Mononuclear cell (primary cell): Measurements from ENCODE around the gene ZSWIM6. TPM values are rescaled to one million over a fixed set of nuclear protein-coding genes. Genes with fewer than 3 reads are reported as not detected.

Experiments
- H3K27me3 ChIP-seq: 2 replicates; pipeline ENCODE4 v1.6.0; 2011; ENCODE audit warnings: low read length, control low read depth; ENCODE audit not compliant: insufficient read depth
- H3K4me1 ChIP-seq: 2 replicates; pipeline ENCODE4 v1.5.1; 2011; ENCODE audit warnings: mild to moderate bottlenecking, low read length, control low read depth; ENCODE audit not compliant: insufficient read depth
- H3K4me3 ChIP-seq: 2 replicates; pipeline ENCODE4 v1.5.1; 2011; ENCODE audit warnings: mild to moderate bottlenecking, low read length, moderate library complexity
- H3K9me3 ChIP-seq: 2 replicates; pipeline ENCODE4 v1.5.1; 2011; ENCODE audit warnings: low read depth, mild to moderate bottlenecking, control low read depth, low read length
- total RNA-seq: library from RNA; depleted of rRNA; stranded (reverse); fragments of >200 nt; gene quantifications from one replicate; pipeline ENCODE4 v1.2.3, GENCODE V29; 2012

Gene ZSWIM6
- total RNA-seq, 1 donor = 4.9 TPM

GRCh38 chr5:61498121-61498520 is 166.1 kb downstream of the ZSWIM6 start:
- no peaks in the 10 kb centered on the region for H3K4me1 ChIP-seq
- H3K9me3 ChIP-seq = no peaks in the 10 kb centered on the region
- no peaks in the 10 kb centered on the region for H3K27me3 ChIP-seq
- no peak overlapping the region for H3K4me3 ChIP-seq

- H3K27me3 ChIP-seq = no peaks in the 10 kb centered on the region
- no peaks in the 10 kb centered on the region for H3K9me3 ChIP-seq
- H3K4me3 ChIP-seq = no peak overlapping the region
- no peaks in the 10 kb centered on the region for H3K4me1 ChIP-seq
Observed at GRCh38 chr5:61501971-61502370, 169.9 kb downstream of the ZSWIM6 start.

- H3K27me3 ChIP-seq = no peaks in the 10 kb centered on the region
- no peaks in the 10 kb centered on the region for H3K9me3 ChIP-seq
- no peaks in the 10 kb centered on the region for H3K4me1 ChIP-seq
- no peak overlapping the region for H3K4me3 ChIP-seq
Observed at GRCh38 chr5:61504143-61504770, 172.2 kb downstream of the ZSWIM6 start.

GRCh38 chr5:61505281-61505680 is 173.2 kb downstream of the ZSWIM6 start:
- Histone ChIP-seq H3K4me1 (no peaks in the 10 kb centered on the region), H3K27me3 (no peaks in the 10 kb centered on the region), H3K4me3 (no peak overlapping the region), H3K9me3 (no peaks in the 10 kb centered on the region)

GRCh38 chr5:61507232-61507631 is 175.2 kb downstream of the ZSWIM6 start:
- Histone ChIP-seq H3K4me1 (no peaks in the 10 kb centered on the region), H3K4me3 (no peak overlapping the region), H3K27me3 (no peaks in the 10 kb centered on the region), H3K9me3 (no peaks in the 10 kb centered on the region)

GRCh38 chr5:61516946-61517345 is 184.9 kb downstream of the ZSWIM6 start:
- Histone ChIP-seq H3K27me3 (no peaks in the 10 kb centered on the region), H3K4me1 (no peaks in the 10 kb centered on the region), H3K9me3 (no peaks in the 10 kb centered on the region), H3K4me3 (no peak overlapping the region)

GRCh38 chr5:61519728-61520277 is 187.7 kb downstream of the ZSWIM6 start:
- no peaks in the 10 kb centered on the region for H3K27me3 ChIP-seq
- no peaks in the 10 kb centered on the region for H3K9me3 ChIP-seq
- H3K4me1 ChIP-seq = no peaks in the 10 kb centered on the region
- H3K4me3 ChIP-seq = no peak overlapping the region

- no peak overlapping the region for H3K4me3 ChIP-seq
- H3K27me3 ChIP-seq = no peaks in the 10 kb centered on the region
- no peaks in the 10 kb centered on the region for H3K9me3 ChIP-seq
- H3K4me1 ChIP-seq = no peaks in the 10 kb centered on the region
Observed at GRCh38 chr5:61523073-61523472, 191.0 kb downstream of the ZSWIM6 start.

- H3K27me3 ChIP-seq = no peaks in the 10 kb centered on the region
- no peaks in the 10 kb centered on the region for H3K9me3 ChIP-seq
- no peaks in the 10 kb centered on the region for H3K4me1 ChIP-seq
- no peak overlapping the region for H3K4me3 ChIP-seq
Observed at GRCh38 chr5:61523997-61524396, 191.9 kb downstream of the ZSWIM6 start.

GRCh38 chr5:61525512-61526206 is 193.6 kb downstream of the ZSWIM6 start:
- Histone ChIP-seq H3K4me1 (no peaks in the 10 kb centered on the region), H3K27me3 (no peaks in the 10 kb centered on the region), H3K4me3 (no peak overlapping the region), H3K9me3 (no peaks in the 10 kb centered on the region)

GRCh38 chr5:61526207-61526519 is 194.1 kb downstream of the ZSWIM6 start:
- H3K4me3 ChIP-seq = no peak overlapping the region

GRCh38 chr5:61532983-61533382 is 200.9 kb downstream of the ZSWIM6 start:
- Histone ChIP-seq H3K9me3 (no peaks in the 10 kb centered on the region), H3K4me3 (no peak overlapping the region), H3K27me3 (no peaks in the 10 kb centered on the region), H3K4me1 (peaks cover 4% of the 10 kb centered on the region)

More at GRCh38 chr5:61526207-61526519, 194.1 kb downstream of the ZSWIM6 start:
- Histone ChIP-seq H3K4me1 (no peaks in the 10 kb centered on the region), H3K9me3 (no peaks in the 10 kb centered on the region), H3K27me3 (no peaks in the 10 kb centered on the region)

- Histone ChIP-seq H3K9me3 (no peaks in the 10 kb centered on the region), H3K27me3 (no peaks in the 10 kb centered on the region), H3K4me3 (no peak overlapping the region), H3K4me1 (peaks cover 4% of the 10 kb centered on the region)
Observed at GRCh38 chr5:61534481-61535267, 202.6 kb downstream of the ZSWIM6 start.

GRCh38 chr5:61535828-61536227 is 203.8 kb downstream of the ZSWIM6 start:
- Histone ChIP-seq H3K4me1 (peaks cover 4% of the 10 kb centered on the region), H3K27me3 (no peaks in the 10 kb centered on the region), H3K4me3 (no peak overlapping the region), H3K9me3 (no peaks in the 10 kb centered on the region)

GRCh38 chr5:61536922-61537321 is 204.9 kb downstream of the ZSWIM6 start:
- peaks cover 4% of the 10 kb centered on the region for H3K4me1 ChIP-seq
- no peaks in the 10 kb centered on the region for H3K27me3 ChIP-seq
- H3K9me3 ChIP-seq = no peaks in the 10 kb centered on the region
- no peak overlapping the region for H3K4me3 ChIP-seq
